Inferior parietal cortex (tissue), 1 donor: ENCODE results near the gene NCOA5.
"Not testable (repeated sequence)": the region's sequence is repeated elsewhere in the genome, so short reads cannot be mapped to it uniquely, and the experiment has no call there.

ENCODE experiments used
- DNase-seq: peaks from one replicate; pipeline ENCODE4 v3.0.0-alpha.2; 2016; ENCODE audit errors: extremely low spot score

Gene NCOA5

DNA sequence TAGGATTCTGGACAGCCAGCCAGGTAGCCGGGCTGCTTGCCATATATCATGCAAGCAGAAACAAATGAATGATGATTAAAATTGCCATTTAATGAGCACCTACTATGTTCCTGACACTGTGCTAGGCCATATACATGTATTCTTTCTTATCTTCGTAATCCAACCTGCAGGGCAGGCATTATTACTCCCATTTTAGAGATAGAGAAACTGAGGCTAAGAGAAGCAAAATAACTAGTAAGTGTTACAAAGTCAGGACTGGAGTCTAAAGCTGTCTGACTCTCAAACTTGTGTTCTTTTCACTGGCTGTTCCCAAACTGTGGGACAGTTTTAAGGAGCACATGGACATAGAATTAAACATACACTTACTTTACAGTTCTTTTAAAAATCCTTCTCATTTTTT lies 30.4 kb upstream of the NCOA5 start:
- no peak for DNase-seq

DNA sequence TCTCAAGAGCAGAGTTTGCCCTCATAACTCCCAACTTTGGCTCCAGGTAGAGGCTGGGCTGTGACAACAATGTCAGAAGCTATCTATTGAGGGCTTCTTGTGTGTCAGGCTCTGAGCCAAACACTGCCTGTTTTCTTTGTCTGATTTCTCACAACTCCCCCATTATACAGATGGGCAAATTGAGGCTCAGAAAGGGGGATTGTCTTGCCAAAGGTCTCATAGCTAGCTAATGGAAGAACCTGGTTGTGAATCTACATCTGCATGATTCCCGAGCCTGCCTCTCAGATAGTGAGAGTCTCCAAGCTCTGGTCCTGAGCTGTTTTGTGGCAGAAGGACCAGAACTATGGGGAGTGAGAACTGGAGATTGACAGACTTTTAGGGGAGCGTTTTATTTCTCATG lies 29.8 kb upstream of the NCOA5 start:
- DNase-seq = no peak

DNA sequence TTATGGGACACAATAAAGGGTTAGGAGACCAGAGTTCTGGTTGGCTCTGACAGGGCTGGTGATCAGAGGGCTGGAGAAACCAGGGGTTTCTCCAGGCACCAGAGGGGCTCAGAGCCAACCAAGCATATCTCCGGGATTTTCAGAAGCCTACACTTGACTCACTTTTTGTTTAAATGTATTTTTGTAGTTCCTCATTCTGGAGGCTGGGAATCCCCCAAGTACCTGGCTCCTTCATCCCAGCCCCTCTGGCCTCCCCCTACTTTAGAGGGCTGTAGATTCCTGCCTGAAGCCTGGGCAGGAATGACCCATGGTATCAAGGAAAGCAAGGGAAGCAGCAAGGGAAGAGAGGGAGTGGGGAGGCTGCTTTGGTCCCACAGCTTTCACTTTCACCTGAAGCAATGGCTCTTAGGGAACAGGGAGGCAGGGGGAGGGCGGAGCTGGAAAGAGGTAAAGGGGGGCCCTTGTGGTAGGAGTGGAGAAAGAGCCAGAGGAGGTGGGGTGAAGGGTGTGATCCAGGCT lies 29.3 kb upstream of the NCOA5 start:
- no peak for DNase-seq

DNA sequence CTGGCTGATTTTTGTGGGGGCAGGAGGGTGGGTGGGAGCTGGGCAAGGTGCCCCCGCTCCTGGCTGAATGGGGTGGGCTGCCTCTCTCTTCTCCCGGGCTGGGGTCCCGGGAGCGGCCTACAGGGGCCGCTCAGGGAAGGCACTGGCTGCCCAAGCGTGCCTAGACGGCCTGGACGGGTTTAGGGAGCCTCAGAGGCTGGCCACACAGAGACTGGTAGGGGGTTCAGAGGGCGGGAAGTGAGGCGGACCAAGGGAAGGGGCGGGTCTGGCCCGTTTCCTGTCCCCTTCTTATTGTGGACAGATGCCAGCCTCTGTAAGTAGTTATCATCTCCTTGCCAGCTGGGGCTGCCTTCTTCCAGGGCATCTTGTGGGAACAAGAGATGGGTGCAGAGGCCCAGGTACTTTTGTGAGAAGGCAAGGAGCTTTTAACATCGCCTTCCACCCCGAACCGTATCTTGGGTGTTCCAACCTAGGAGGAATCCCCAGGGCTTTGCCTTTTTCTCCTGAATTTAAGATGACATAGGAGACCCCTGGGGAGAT lies 28.8 kb upstream of the NCOA5 start:
- no peak for DNase-seq

DNA sequence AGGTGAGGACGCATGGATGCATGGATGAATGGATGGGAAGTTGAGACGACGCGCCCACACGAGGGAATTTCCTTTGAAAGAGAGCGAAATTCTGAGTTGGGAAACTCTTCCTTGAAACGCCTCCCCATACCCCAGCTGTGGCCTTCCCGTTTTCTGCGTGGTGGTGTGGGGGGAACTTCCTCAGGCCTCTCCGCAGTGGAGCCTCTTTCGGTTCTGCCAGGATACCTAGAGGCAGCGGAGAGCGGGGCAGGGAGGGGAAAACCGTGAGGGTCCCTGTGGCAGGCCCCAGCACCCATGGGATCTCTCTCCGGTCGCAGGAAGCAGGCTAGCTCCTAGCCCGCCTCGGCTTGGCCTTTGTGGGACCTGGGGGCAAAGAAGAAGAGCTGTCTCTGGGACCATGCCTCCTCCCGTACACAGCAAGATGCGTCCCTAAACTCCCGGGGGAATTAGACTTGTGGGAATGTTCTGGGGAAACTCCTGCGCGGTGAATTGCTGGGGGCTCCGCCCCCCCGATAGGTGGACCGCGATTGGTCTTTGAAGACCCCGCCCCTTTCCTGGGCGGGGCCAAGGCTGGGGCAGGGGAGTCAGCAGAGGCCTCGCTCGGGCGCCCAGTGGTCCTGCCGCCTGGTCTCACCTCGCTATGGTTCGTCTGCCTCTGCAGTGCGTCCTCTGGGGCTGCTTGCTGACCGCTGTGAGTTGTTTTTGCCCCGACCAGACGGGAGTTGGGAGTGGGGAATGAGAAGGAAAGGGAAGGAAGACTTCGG lies 28.1 kb upstream of the NCOA5 start, which contains the start of gene CD40:
Gene CD40 (plus strand): TSS at position 611 of the 764 bp plus-strand sequence. CDS start 30 bp downstream, at position 641.
- peak; percentile 47 for DNase-seq

DNA sequence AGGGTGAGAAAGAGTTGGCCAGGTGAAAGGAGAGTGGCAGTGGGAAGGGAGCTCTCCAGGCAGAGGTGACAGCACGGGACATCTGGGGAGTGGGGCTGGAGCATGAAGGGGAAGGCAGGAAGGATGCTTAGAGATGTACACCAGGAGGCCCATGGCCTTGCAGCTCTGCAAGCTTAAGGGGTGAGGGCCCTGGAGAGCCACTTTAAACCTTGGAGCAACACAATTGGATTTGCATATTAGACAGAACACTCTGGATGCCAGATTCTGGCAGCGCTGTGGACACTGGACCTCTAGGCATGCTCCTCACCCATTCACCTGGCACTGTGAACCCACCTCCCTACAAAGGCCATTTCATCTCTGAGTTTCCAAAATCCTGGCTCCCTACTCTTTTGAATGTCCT lies 24.7 kb upstream of the NCOA5 start:
- DNase-seq = no peak

DNA sequence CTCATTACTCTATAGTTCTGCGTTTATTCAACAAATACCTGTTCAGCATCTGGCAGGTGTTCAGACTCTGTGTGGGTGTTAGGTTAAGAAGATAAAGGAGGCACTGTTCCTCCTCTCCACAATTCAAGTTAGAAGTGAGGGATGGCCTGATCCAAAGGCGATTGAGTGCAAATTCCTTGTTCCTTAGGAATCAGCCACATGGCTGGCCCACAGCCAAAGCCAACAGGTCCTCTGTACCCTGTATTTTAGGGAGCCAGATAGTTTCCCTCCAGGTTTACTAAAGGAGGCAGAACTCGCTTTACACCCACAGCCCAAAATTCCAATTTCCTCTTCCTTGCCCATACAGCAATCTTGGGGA lies 23.3 kb upstream of the NCOA5 start:
- DNase-seq = no peak

DNA sequence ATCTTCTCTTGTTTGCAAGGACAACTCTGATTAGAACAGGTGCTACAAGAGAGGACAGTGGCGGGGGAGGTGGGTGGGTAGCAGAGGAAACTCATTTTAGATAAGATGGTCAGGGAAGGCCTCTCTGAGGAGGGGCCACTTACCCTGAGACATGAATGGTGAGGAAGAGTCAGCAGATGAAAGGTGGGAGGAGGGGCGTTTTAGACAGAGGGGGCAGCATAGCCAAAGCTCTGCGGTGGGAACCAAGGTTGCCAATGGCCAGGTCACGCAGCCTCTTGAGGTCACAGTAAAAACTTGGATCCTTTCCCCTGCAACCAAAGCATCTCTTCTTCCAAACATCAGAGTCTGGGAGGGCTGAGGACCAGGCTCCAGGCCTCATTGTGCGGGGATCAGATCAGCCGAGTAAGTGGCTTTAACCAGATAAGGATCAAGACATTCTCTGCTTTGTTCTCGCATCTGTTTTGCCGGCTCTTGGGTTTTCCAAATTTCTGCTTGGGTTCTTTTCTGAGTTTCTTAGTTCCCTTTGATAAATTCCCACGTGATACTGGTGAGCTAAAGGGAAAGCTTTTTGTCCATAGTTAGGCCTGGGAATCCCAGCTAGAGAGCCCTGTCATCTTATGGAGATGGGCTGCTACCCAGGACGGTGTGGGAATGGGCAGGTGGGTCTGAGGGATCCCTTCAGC lies 22.8 kb upstream of the NCOA5 start:
- DNase-seq = no peak

DNA sequence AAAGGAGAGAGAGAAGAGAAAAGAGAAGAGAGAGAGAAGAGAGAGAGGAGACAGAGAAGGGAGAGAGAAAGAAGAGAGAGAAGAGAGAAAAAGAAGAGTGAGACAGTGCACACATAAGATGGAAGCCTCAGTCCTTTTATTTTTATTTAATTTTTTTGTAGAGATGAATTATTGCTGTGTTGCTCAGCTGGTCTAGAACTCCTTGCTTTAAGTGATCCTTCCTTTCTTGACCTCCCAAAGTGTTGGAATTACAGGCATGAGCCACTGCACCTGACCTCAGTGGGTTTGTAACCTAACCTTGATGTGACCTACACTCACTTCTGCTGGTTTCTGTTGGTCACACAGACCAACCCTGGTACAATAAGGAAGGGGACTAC lies 22.1 kb upstream of the NCOA5 start:
- no peak for DNase-seq

DNA sequence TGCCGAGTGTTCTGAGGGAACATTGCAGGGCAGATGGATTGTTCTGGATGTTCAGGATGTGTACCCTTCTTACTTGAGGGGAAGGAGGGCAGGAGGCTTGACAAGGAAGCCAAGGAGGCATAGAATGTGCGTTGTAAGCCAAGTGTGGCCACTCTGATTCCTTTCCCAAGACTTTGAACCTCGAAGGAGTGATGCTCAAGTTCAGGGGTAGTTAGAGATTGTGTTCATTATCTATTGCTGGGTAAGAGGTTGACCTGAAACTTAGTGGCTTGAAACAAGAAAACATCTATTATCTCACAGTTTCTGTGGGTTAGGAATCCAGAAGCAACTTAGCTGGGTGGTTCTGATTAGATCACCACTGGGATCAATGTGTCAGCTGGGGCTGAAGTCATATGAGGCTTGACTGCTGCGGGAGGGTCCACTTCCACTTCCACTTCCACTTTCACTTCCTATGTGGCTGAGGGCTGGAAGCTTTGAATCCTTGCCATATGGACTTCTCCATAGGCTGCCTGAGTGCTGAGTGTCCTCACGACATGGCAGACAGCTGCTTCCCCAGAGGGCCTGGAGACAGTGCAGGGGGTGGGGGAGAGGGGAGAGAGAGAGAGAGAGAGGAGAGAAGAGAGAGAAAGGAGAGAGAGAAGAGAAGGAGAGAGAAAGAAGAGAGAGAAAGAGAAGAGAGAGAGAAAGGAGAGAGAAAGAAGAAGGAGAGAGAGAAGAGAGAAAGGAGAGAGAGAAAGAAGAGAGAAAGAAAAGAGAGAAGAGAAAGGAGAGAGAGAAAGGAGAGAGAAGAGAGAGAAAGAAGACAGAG lies 21.5 kb upstream of the NCOA5 start:
- DNase-seq = no peak

DNA sequence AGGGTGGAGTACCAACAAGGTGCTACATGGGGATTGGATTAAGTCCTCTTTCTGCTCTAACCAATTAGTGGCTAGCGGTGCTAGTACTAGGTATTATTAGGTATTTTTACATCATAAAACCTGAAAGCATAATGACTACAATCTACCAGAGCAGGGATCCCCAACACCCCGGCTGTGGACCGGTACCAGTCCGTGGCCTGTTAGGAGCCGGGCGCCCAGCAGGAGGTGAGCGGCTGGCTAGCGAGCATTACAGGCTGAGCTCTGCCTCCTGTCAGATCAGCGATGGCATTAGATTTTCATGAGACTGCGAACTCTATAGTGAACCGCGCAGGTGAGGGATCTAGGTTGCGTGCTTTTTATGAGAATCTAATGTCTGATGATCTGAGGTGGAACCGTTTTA lies 19.2 kb upstream of the NCOA5 start:
- DNase-seq = no peak

DNA sequence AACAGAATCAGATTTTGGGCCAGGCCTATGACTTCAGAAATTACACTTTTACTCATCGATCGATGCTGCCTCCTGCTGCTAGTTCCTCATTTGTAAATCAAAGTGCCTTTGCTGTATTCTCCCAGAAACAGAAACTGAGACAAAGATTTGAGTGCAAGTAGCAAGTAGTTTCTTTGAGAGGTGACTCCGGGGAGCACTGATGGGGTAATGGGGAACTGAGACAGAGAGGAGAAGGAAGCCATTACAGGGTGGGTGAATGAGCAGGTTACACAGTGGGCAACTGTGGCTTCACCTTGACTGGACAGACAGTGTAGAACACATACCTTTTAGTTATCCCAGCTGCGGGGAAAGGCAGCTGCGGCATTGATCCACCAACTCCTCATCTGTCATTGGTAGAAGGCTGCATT lies 18.7 kb upstream of the NCOA5 start:
- no peak for DNase-seq

DNA sequence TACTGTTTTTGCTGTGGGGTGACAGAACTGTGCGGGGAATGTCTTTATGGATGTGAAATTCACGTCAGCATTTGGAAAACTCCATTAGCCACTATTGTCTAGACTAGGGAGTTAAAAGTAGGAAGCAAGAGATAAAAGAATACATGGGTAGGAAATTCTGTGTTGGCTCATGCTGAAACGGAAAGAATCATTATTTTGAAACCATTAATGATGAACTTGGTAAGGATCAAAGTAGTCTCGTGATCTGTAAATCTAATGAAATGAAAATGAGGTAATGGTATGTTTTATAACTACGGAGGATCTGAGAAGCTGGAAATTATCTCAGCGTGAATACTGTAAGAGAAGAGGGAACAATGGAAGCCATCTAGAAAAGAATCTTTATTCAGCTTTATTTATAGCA lies 17.3 kb upstream of the NCOA5 start:
- DNase-seq = no peak

DNA sequence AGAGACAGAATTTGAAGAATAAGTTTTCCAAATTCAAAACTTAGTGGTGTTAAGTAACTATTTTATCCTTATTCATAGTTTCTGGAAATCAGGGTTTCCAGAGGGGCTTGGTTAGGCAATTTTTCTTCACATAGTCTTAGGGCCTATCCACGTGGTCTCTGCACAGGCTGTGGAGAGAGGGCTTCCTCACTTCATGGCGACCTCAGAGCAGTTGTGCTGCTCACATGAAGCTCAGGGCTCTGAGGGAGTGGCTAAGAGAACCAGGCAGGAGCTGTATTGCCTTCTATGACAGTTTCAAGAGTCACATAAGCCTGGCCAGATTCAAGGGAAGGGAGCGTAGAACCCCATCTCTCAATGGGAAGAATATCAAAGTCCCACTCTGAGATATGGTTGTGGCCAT lies 14.5 kb upstream of the NCOA5 start:
- DNase-seq = no peak

DNA sequence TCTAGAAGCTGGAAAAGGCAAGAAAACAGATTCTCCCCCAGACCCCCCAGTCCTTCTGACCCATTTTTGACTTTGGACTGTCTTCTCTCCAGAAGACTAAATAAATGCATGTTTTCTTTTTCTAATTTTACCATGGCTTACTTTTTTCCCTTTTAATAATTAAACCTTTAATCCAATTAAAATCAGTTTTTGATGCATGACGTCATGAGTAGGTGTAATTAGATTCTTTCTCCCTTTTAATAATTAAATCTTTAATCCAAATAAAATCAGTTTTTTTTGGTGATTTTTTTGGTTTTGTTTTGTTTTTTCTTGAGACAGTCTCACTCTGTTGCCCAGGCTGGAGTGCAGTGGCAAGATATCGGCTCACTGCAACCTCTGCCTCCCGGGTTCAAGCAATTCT lies 13.2 kb upstream of the NCOA5 start:
- no peak for DNase-seq

DNA sequence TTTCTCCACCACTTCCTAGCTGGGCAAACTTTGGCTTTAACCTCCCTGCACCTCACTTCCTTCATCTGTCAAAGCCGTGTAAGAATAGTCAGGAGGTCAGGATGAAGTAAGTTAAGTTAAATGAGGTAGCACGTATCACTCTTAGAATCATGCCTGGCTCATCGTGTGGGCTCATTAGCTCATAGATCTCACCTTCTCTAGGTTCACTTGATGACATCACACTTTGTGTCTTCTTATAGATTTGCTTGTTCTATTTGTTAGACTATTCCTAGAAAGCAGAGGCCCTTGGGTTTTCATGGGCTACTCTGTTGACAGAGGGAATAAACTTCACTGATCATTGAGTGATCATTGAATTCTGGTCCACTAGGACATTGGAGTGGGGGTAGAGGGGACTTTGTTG lies 12.2 kb upstream of the NCOA5 start:
- no peak for DNase-seq

DNA sequence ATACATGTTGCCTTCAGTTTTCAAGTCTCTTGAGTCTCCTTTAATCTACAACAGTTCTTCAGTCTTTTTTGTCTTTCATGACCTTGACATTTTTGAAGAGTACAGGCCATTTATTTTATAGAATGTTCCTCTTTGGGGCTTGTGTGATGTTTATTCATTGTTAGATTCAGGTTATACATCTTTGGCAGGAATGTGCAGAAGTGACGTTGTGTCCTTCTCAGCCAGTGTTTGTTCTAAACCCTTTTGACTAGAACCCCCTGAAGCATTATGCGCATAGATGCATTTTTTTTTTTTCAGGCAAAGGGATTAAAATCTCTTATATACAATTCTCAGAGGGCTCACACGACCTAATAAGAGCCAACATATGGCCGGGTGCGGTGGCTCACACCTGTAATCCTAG lies 11.2 kb upstream of the NCOA5 start:
- DNase-seq = no peak

DNA sequence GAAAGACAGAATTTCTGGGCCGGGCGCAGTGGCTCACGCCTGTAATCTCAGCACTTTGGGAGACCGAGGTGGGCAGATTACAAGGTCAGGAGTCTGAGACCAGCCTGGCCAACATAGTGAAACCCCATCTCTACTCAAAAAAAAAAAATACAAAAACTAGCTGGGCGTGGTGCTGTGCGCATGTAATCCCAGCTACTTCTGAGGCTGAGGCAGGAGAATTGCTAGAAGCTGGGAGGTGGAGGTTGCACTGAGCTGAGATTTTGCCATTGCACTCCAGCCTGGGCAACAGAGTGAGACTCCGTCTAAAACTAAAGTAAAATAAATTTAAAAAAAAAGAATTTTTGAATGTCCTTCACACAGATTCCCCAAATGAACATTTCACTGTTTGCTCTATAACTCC lies 10.7 kb upstream of the NCOA5 start:
- DNase-seq = not testable (repeated sequence)

DNA sequence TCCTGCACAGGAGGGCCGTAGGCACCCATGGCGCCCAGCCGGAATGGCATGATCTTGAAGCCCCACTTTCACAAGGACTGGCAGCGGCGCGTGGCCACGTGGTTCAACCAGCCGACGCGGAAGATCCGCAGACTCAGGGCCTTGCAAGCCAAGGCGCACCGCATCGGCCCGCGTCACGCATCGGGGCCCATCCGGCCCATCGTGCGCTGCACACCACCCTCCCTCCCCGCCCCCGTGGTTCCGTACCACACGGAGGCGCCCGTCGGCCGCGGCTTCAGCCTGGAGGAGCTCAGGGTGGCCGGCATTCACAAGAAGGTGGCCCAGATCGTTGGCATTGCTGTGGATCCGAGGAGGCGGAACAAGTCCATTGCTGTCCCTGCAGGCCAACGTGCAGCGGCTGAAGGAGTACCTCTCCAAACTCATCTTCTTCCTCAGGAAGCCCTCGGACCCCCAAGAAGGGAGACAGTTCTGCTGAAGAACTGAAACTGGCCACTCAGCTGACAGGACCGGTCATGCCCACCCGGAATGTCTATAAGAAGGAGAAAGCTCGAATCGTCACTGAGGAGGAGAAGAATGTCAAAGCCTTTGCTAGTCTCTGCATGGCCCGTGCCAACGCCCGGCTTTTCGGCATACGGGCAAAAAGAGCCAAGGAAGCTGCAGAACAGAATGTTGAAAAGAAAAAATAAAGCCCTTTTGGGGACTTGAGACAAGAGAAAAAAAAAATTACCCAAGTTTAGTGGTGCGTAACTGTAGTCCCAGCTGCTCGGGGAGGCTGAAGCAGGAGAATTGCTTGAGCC lies 9.9 kb upstream of the NCOA5 start:
- no peak for DNase-seq

DNA sequence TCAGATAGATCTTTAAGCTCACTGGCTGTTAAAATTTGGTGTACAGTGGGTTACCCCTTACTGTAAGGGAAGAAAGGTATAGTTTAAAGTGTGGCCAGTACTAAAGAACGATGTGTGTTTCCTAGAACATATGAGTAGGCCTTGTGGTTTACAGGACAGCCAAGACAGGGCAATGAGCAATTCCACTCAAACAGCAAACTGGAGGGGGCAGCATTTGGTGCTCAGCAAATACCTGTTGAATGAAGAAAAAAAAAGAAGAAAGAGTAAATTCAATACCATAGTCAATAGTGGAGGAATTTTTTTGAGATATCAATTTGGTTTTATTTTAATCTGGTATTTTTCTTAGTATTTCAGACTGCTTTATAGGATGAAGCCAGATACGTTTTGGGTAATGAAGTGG lies 3.8 kb upstream of the NCOA5 start:
- DNase-seq = no peak
